AG10803 (cell line): Measurements from ENCODE around the gene ALG12.

Source experiments
- DNase-seq: peaks from one replicate; pipeline ENCODE4 v3.0.0; 2010; ENCODE audit warnings: low read depth
- H3K4me3 ChIP-seq: 2 replicates; pipeline ENCODE4 v1.5.1; 2011; ENCODE audit warnings: mild to moderate bottlenecking, low read length, control low read depth
- TF ChIP-seq, protein P1 (sequence below): conservative IDR thresholded peaks from 2 replicates; pipeline ENCODE4 v1.5.1; 2011; ENCODE audit warnings: mild to moderate bottlenecking, low read length, control low read depth, inconsistent platforms

The ALG12 gene

GRCh38 chr22:49964136-49965090 is 46.2 kb upstream of the ALG12 start:
- TF ChIP-seq, protein P1, sequence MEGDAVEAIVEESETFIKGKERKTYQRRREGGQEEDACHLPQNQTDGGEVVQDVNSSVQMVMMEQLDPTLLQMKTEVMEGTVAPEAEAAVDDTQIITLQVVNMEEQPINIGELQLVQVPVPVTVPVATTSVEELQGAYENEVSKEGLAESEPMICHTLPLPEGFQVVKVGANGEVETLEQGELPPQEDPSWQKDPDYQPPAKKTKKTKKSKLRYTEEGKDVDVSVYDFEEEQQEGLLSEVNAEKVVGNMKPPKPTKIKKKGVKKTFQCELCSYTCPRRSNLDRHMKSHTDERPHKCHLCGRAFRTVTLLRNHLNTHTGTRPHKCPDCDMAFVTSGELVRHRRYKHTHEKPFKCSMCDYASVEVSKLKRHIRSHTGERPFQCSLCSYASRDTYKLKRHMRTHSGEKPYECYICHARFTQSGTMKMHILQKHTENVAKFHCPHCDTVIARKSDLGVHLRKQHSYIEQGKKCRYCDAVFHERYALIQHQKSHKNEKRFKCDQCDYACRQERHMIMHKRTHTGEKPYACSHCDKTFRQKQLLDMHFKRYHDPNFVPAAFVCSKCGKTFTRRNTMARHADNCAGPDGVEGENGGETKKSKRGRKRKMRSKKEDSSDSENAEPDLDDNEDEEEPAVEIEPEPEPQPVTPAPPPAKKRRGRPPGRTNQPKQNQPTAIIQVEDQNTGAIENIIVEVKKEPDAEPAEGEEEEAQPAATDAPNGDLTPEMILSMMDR: no peak
- no peak for DNase-seq
- no peak overlapping the region for H3K4me3 ChIP-seq

DNA sequence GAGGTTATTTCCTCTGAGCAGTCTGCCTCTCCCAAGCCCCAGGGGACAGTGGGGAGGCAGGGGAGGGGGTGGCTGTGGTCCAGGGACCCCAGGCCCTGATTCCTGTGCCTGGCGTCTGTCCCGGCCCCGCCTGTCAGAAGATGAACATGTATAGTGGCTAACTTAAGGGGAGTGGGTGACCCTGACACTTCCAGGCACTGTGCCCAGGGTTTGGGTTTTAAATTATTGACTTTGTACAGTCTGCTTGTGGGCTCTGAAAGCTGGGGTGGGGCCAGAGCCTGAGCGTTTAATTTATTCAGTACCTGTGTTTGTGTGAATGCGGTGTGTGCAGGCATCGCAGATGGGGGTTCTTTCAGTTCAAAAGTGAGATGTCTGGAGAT is 45.4 kb upstream of the ALG12 start:
- no peak for DNase-seq
- TF ChIP-seq, protein P1: no peak
- H3K4me3 ChIP-seq: no peak overlapping the region; the same call in 1 of the 2 replicates

DNA sequence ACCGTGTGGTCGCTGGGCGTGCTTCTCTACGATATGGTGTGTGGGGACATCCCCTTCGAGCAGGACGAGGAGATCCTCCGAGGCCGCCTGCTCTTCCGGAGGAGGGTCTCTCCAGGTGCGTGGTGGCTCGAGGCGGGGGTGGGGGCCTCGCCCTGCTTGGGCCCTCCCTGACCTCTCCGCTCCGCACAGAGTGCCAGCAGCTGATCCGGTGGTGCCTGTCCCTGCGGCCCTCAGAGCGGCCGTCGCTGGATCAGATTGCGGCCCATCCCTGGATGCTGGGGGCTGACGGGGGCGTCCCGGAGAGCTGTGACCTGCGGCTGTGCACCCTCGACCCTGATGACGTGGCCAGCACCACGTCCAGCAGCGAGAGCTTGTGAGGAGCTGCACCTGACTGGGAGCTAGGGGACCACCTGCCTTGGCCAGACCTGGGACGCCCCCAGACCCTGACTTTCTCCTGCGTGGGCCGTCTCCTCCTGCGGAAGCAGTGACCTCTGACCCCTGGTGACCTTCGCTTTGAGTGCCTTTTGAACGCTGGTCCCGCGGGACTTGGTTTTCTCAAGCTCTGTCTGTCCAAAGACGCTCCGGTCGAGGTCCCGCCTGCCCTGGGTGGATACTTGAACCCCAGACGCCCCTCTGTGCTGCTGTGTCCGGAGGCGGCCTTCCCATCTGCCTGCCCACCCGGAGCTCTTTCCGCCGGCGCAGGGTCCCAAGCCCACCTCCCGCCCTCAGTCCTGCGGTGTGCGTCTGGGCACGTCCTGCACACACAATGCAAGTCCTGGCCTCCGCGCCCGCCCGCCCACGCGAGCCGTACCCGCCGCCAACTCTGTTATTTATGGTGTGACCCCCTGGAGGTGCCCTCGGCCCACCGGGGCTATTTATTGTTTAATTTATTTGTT is 44.8 kb upstream of the ALG12 start:
- TF ChIP-seq, protein P1: no peak
- peak overlapping the region; percentile 74 for H3K4me3 ChIP-seq
- DNase-seq: no peak

DNA sequence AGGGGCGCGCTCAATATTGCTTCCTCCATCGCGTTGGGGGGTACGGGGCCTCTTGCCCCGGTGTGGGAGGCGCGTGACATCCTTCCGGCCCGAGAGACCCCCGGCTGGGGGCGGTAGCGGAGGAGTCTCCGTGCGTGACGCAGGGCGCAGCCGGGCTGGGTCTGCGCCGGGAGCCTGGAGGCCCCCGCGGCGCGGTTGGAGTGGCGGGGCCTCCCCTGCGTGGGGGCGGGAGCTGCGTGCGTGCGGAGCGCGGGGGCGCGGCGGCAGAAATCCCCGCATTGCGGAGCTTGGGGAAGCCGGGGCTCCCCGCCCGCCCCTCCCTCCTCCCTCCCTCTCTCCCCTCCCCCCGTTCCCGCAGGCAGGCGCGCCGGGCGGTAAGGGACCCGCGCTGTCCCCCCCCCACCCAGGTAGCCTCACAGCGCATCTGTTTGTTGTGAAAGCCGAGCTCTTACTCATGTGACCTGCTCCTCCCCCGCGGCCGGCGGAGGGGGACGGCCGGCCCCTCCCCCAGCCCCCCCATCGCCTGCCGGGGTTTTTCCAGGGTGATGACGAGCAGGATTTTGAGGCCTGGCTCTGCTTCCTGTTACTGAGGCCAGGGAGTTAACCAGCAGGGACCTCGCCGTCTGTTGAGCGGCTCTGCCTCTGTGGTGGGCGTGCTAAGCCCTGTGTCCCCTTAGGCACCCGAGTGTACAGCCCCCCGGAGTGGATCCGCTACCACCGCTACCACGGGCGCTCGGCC is 43.9 kb upstream of the ALG12 start:
- peak; percentile 89 for DNase-seq
- H3K4me3 ChIP-seq: peak overlapping the region; percentile 74
- TF ChIP-seq, protein P1: no peak; the same call in 1 of the 2 replicates

- peak overlapping the region; percentile 74 for H3K4me3 ChIP-seq
- no peak for DNase-seq
- TF ChIP-seq, protein P1: no peak
Measured at GRCh38 chr22:49961601-49962011, 43.4 kb upstream of the ALG12 start.

- peak overlapping the region; percentile 74 for H3K4me3 ChIP-seq
- peak; percentile 43 for DNase-seq
- TF ChIP-seq, protein P1: no peak
Measured at GRCh38 chr22:49961005-49961600, 42.9 kb upstream of the ALG12 start.
